DOHH2 (cell line): ENCODE results near the gene MOB2.

Experiments
- H3F3A ChIP-seq: fragments of 200-600 bp; sonication (generic), shearing (Covaris generic); 2 replicates; pipeline ENCODE4 v1.6.0; 2016; ENCODE audit warnings: antibody characterized with exemption, mild to moderate bottlenecking; ENCODE audit not compliant: control insufficient read depth, insufficient read depth
- H3K27ac ChIP-seq: fragments of 200-600 bp; sonication (generic); 2 replicates; pipeline ENCODE4 v1.5.1; 2014; ENCODE audit warnings: low read depth, mild to moderate bottlenecking, low read length, moderate library complexity
- H3K27me3 ChIP-seq: fragments of 200-600 bp; sonication (generic); 2 replicates; pipeline ENCODE4 v1.6.1; 2014; ENCODE audit warnings: mild to moderate bottlenecking, low read length, mixed read lengths; ENCODE audit not compliant: control insufficient read depth
- H3K36me3 ChIP-seq: fragments of 200-600 bp; sonication (generic); 2 replicates; pipeline ENCODE4 v1.6.1; 2014; ENCODE audit warnings: mild to moderate bottlenecking, low read length, moderate library complexity, mixed read lengths; ENCODE audit not compliant: control insufficient read depth
- H3K4me1 ChIP-seq: fragments of 200-600 bp; sonication (generic); 2 replicates; pipeline ENCODE4 v1.6.1; 2014; ENCODE audit warnings: mild to moderate bottlenecking, low read length, mixed read lengths; ENCODE audit not compliant: control insufficient read depth
- H3K4me2 ChIP-seq: fragments of 200-600 bp; sonication (generic); 2 replicates; pipeline ENCODE4 v1.6.0; 2014; ENCODE audit warnings: mild to moderate bottlenecking, low read length, moderate library complexity
- H3K4me3 ChIP-seq: fragments of 200-600 bp; sonication (generic); 2 replicates; pipeline ENCODE4 v1.5.1; 2014; ENCODE audit warnings: mild to moderate bottlenecking, low read length, mixed read lengths
- H3K79me2 ChIP-seq: fragments of 200-600 bp; sonication (generic); 2 replicates; pipeline ENCODE4 v1.6.1; 2014; ENCODE audit warnings: mild to moderate bottlenecking, low read length, mixed read lengths; ENCODE audit not compliant: control insufficient read depth
- H3K9me2 ChIP-seq: fragments of 200-600 bp; sonication (generic); replicated peaks from 2 replicates; pipeline ENCODE4 v1.6.1; 2014; ENCODE audit warnings: mild to moderate bottlenecking, low read length, mixed read lengths; ENCODE audit not compliant: control insufficient read depth
- H3K9me3 ChIP-seq: fragments of 200-600 bp; sonication (generic); 2 replicates; pipeline ENCODE4 v1.6.1; 2014; ENCODE audit warnings: antibody characterized with exemption, low read length, mixed read lengths; ENCODE audit not compliant: control insufficient read depth, insufficient read depth
- H4K20me1 ChIP-seq: fragments of 200-600 bp; sonication (generic); 2 replicates; pipeline ENCODE4 v1.6.0; 2014; ENCODE audit warnings: low read depth, mild to moderate bottlenecking, antibody characterized with exemption, low read length, moderate library complexity; ENCODE audit not compliant: control insufficient read depth, insufficient read depth
- EZH2phosphoT487 ChIP-seq: fragments of 200-600 bp; sonication (generic); IDR thresholded peaks from 2 replicates; pipeline ENCODE4 v1.6.1; 2017; ENCODE audit warnings: borderline replicate concordance, mild to moderate bottlenecking, antibody characterized with exemption, low read length, moderate library complexity, mixed read lengths
- TF ChIP-seq, protein P1 (sequence below): fragments of 200-600 bp; sonication (generic); IDR thresholded peaks from one replicate; pipeline ENCODE4 v1.5.1; 2014; ENCODE audit warnings: antibody characterized with exemption, mild to moderate bottlenecking, low read depth, low read length; ENCODE audit not compliant: poor library complexity, severe bottlenecking

Gene MOB2

GRCh38 chr11:1444823-1445422 lies 41.7 kb downstream of the MOB2 start:
- Histone ChIP-seq H4K20me1 (no peaks in the 10 kb centered on the region), H3K4me2 (no peak overlapping the region), H3F3A (no peaks in the 10 kb centered on the region), H3K9me3 (no peaks in the 10 kb centered on the region), H3K27ac (no peak overlapping the region), H3K4me1 (no peaks in the 10 kb centered on the region), H3K36me3 (no peaks in the 10 kb centered on the region), H3K9me2 (no peaks in the 10 kb centered on the region), H3K27me3 (no peaks in the 10 kb centered on the region), H3K79me2 (no peaks in the 10 kb centered on the region), H3K4me3 (no peak overlapping the region)
- TF ChIP-seq EZH2phosphoT487, result no peak
- TF ChIP-seq, protein P1, sequence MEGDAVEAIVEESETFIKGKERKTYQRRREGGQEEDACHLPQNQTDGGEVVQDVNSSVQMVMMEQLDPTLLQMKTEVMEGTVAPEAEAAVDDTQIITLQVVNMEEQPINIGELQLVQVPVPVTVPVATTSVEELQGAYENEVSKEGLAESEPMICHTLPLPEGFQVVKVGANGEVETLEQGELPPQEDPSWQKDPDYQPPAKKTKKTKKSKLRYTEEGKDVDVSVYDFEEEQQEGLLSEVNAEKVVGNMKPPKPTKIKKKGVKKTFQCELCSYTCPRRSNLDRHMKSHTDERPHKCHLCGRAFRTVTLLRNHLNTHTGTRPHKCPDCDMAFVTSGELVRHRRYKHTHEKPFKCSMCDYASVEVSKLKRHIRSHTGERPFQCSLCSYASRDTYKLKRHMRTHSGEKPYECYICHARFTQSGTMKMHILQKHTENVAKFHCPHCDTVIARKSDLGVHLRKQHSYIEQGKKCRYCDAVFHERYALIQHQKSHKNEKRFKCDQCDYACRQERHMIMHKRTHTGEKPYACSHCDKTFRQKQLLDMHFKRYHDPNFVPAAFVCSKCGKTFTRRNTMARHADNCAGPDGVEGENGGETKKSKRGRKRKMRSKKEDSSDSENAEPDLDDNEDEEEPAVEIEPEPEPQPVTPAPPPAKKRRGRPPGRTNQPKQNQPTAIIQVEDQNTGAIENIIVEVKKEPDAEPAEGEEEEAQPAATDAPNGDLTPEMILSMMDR, result no peak

DNA sequence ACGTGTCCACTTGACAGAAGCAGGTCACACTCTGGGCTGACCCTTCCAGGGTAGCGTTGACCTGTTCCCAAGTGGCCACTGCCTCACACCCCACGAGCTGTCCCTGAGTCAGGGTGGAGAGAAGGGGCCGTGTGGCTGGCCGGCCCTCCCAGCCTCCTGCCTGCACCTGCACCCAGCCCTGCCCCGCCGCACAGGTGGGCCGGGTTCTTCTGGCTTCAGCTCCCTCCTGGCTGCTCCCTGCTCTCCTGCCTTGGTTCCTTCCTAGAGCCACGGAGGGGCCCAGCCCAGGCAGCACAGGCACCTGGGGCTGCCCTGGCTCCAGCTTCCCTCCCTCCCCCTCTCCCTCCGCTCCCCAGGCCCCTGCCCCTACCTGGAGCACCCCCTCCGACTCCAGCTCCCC lies 42.3 kb downstream of the MOB2 start:
- Histone ChIP-seq H3K79me2 (no peaks in the 10 kb centered on the region), H3K9me3 (no peaks in the 10 kb centered on the region), H3K27ac (no peak overlapping the region), H3K9me2 (no peaks in the 10 kb centered on the region), H3K4me1 (no peaks in the 10 kb centered on the region), H3K27me3 (no peaks in the 10 kb centered on the region), H3K36me3 (no peaks in the 10 kb centered on the region), H3F3A (no peaks in the 10 kb centered on the region), H4K20me1 (no peaks in the 10 kb centered on the region), H3K4me3 (no peak overlapping the region), H3K4me2 (no peak overlapping the region)
- no peak for TF ChIP-seq EZH2phosphoT487
- TF ChIP-seq, protein P1, result no peak

DNA sequence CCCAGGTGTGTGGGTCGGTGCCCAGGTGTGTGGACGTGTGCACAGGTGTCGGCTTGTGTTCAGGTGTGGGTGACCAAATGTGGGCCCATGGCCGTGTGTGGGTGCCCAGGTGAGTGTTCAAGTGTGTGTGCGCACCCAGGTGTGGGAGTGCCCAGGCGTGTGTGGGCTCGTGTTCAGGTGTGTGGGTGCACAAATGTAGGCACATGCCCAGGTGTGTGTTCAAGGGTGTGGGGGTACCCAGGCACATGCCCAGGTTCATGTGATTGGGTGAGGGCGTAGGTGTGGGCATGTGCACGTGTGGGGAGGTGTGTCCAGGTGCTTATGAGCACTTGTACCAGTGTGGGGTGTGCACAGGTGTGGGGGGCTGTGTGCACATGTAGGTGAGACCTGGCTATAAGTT lies 42.8 kb downstream of the MOB2 start:
- H3K9me3 ChIP-seq, result no peaks in the 10 kb centered on the region
- H3K27ac ChIP-seq, result no peak overlapping the region
- no peaks in the 10 kb centered on the region for H3K36me3 ChIP-seq
- no peaks in the 10 kb centered on the region for H4K20me1 ChIP-seq
- H3K27me3 ChIP-seq, result no peaks in the 10 kb centered on the region
- H3K79me2 ChIP-seq, result no peaks in the 10 kb centered on the region
- TF ChIP-seq, protein P1, result no peak
- TF ChIP-seq EZH2phosphoT487, result no peak
- no peaks in the 10 kb centered on the region for H3F3A ChIP-seq
- H3K4me2 ChIP-seq, result no peak overlapping the region
- H3K9me2 ChIP-seq, result no peaks in the 10 kb centered on the region
- no peaks in the 10 kb centered on the region for H3K4me1 ChIP-seq
- no peak overlapping the region for H3K4me3 ChIP-seq
